ENCODE data around the gene IRS1. TPM values are rescaled to one million over a fixed set of nuclear protein-coding genes. Genes with fewer than 3 reads are reported as not detected.
"Not testable (repeated sequence)": the region's sequence is repeated elsewhere in the genome, so short reads cannot be mapped to it uniquely, and the experiment has no call there.

Gene IRS1
- total RNA-seq, 6 experiments from 2014 or later: 9.0 to 24.4 (median 15.8) TPM

DNA sequence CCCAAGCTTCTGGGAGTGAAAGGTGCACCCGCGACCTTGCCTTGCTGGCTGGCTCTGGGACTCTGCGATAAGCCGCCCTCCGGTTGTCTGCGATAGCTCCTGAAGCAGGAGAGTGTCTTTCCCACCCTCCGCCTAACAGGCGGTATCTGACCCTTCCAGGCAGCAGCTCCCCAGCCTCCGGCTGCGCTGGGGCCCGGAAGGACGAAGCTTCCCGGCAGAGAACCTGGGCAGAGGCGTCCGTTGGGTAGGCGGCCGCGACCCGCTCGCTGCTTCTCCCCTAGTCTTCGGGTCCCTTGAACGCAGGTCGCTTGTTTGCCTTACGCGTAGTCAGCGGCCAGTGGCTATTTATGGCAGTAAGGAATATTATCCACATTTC lies 35.8 kb upstream of the IRS1 start:
- no peak for TF ChIP-seq POLR2A (IDR thresholded peaks at IDR 0.05)
- TF ChIP-seq, protein P1, sequence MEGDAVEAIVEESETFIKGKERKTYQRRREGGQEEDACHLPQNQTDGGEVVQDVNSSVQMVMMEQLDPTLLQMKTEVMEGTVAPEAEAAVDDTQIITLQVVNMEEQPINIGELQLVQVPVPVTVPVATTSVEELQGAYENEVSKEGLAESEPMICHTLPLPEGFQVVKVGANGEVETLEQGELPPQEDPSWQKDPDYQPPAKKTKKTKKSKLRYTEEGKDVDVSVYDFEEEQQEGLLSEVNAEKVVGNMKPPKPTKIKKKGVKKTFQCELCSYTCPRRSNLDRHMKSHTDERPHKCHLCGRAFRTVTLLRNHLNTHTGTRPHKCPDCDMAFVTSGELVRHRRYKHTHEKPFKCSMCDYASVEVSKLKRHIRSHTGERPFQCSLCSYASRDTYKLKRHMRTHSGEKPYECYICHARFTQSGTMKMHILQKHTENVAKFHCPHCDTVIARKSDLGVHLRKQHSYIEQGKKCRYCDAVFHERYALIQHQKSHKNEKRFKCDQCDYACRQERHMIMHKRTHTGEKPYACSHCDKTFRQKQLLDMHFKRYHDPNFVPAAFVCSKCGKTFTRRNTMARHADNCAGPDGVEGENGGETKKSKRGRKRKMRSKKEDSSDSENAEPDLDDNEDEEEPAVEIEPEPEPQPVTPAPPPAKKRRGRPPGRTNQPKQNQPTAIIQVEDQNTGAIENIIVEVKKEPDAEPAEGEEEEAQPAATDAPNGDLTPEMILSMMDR (IDR thresholded peaks at IDR 0.05): no peak
- no peaks in the 10 kb centered on the region for H3K36me3 ChIP-seq
- ATAC-seq (peak; percentile 43 to 55 (median 46)), DNase-seq (peak in 2 of 3 donors; percentile 51 to 68)
- no peaks in the 10 kb centered on the region for H3K9me3 ChIP-seq
- peak overlapping the region; percentile 99 for H3K27ac ChIP-seq
- 0% methylated on average over 2 of the region's 26 CpGs for WGBS (ENCODE audit: insufficient coverage, low coverage, low lambda C conversion rate, missing lambda C conversion rate)
- H3K4me1 ChIP-seq: peaks cover 0 to 25% (median 12%) of the 10 kb centered on the region in 4 donors
- peak overlapping the region; percentile 74 to 86 (median 84) for H3K4me3 ChIP-seq
- intact Hi-C loops (cut with DNase I): no loop called here
- no peaks in the 10 kb centered on the region for H3K27me3 ChIP-seq

DNA sequence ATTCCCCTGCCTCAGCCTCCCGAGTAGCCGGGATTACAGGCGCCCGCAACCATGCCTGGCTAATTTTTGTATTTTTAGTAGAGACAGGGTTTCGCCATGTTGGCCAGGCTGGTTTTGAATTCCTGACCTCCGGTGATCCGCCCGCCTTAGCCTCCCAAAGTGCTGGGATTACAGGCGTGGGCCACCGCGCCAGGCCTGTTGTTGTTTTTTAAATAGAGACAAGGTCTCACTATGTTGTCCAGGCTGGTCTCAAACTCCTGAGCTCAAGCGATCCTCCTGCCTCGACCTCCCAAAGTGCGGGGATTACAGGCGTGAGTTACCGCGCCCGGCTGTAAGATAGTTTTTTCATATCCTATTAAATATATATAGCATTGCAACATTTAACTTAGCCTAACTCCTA lies 35.3 kb upstream of the IRS1 start:
- intact Hi-C loops (cut with DNase I); DNase-seq; H3K36me3 ChIP-seq; H3K27me3 ChIP-seq; H3K9me3 ChIP-seq; H3K27ac ChIP-seq; ATAC-seq: not testable (repeated sequence)
- Histone ChIP-seq H3K4me1 (peaks cover 0 to 25% (median 12%) of the 10 kb centered on the region in 4 donors), H3K4me3 (peak overlapping the region; percentile 74 to 86 (median 84))
- WGBS (ENCODE audit: insufficient coverage, low coverage, low lambda C conversion rate, missing lambda C conversion rate): 89% methylated on average over 17 of the region's 18 CpGs

DNA sequence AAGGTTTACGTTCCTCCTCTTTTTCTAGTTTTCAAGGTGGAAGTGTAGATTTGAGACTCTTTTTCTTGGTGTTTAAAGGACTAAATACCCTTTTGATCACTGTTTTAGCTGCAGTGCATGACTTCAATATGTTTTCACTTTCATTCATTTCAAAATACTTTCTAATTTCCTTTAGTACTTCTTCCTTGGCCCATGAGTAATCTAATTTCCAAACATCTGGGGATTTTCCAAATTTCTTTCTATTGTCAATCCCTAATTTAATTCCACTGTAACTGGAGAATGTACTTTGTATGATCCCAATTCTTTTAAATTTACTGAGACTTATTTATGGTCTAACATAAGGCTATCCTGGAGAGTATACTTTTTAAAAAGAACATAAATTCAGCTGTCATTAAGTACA lies 32.4 kb upstream of the IRS1 start:
- TF ChIP-seq, protein P1 (IDR thresholded peaks at IDR 0.05): no peak
- TF ChIP-seq POLR2A (IDR thresholded peaks at IDR 0.05): no peak

DNA sequence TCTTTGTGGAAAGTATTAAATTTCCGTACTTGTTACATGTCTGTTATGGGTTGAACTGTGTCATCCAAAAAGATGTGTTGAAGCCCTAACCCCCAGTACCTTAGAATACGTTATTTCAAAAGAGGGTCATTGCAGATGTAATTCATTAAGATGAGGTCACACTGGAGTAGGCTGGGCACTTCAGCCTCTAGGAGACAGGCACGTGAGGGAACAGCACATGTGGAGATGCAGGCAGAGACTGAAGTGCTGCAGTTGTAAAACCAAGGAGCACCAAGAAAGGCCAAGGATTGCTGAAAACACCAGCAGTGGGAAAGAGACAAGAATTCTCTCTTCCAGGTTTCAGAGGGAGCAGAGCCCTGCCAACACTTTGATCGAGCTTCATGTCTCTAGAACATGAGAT lies 31.6 kb upstream of the IRS1 start:
- intact Hi-C loops (cut with DNase I): no loop called here
- 100% methylated on average over 2 of the region's 4 CpGs for WGBS (ENCODE audit: insufficient coverage, low coverage, low lambda C conversion rate, missing lambda C conversion rate)
- Histone ChIP-seq H3K9me3 (no peaks in the 10 kb centered on the region), H3K4me3 (no peak overlapping the region), H3K36me3 (no peaks in the 10 kb centered on the region), H3K27me3 (no peaks in the 10 kb centered on the region), H3K27ac (no peak overlapping the region), H3K4me1 (peaks cover 0 to 12% (median 3%) of the 10 kb centered on the region in 4 donors)
- ATAC-seq: no peak
- DNase-seq: no peak
- no peak for TF ChIP-seq POLR2A (IDR thresholded peaks at IDR 0.05)
- TF ChIP-seq, protein P1 (IDR thresholded peaks at IDR 0.05): no peak

More for the DNA sequence above, 32.4 kb upstream of the IRS1 start:
- DNase-seq: no peak
- intact Hi-C loops (cut with DNase I): no loop called here
- 100% methylated on average over 1 of the region's 1 CpG for WGBS (ENCODE audit: insufficient coverage, low coverage, low lambda C conversion rate, missing lambda C conversion rate)
- H3K36me3 ChIP-seq: no peaks in the 10 kb centered on the region
- no peak overlapping the region for H3K4me3 ChIP-seq
- H3K9me3 ChIP-seq: no peaks in the 10 kb centered on the region
- H3K27ac ChIP-seq: no peak overlapping the region
- no peaks in the 10 kb centered on the region for H3K27me3 ChIP-seq
- ATAC-seq: no peak
- H3K4me1 ChIP-seq: peaks cover 0 to 17% (median 6%) of the 10 kb centered on the region in 4 donors

DNA sequence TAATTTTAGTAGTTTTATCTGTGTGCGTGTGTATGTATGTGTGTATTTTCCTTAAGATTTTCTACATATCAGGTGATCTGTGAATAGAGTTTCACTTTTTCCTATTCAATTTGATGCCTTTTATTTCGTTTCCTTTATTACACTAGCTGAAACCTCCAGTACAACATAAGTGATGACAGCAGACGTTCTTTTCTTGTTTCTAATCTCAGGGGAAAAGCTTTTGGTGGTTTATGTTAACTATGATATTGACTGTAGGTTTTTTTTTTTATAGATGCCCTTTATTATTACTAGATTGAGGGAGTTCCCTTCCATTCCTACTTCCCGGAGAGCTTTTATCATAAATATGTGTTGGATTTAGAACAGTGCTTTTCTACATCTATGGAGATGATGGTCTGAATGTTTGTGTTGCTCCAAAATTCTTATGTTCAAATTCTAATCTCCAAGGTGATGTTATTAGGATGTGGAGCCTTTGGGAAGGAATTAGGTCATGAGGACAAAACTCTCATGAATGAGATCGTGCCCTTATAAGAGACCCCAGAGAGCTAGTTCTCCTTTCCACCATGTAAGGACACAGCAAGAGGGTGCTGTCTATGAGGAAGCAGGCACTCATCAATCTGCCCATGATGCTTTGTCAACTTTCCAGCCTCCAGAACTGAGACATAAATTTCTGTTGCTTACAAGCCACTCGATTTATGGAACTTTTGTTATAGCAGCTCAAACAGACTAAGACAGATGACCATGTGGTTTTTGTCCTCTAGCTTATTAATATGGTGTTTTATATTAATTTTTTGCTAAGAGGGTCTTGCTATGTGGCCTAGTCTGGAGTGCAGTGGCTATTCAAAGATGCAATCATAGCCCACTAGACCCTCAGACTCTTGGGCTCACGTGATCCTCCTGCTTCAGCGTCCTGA lies 30.4 kb upstream of the IRS1 start:
- H3K4me1 ChIP-seq: peaks cover 0 to 9% (median 2%) of the 10 kb centered on the region in 4 donors
- ATAC-seq (no peak), DNase-seq (no peak)
- no peaks in the 10 kb centered on the region for H3K36me3 ChIP-seq
- H3K4me3 ChIP-seq: no peak overlapping the region
- no peak for TF ChIP-seq POLR2A (IDR thresholded peaks at IDR 0.05)
- TF ChIP-seq, protein P1 (IDR thresholded peaks at IDR 0.05): no peak
- intact Hi-C loops (cut with DNase I): no loop called here
- H3K9me3 ChIP-seq: no peaks in the 10 kb centered on the region
- H3K27ac ChIP-seq: no peak overlapping the region
- no peaks in the 10 kb centered on the region for H3K27me3 ChIP-seq
- 84% methylated on average over 8 of the region's 8 CpGs for WGBS (ENCODE audit: insufficient coverage, low coverage, low lambda C conversion rate, missing lambda C conversion rate)
